HUDEP-2 (cell line): ENCODE data around the gene TRIM33.
"Not testable (repeated sequence)": the region's sequence is repeated elsewhere in the genome, so short reads cannot be mapped to it uniquely, and the experiment has no call there.

Experiments
- DNase-seq, 76 experiments: peaks; one replicate each; lab custom pipeline; 2025; ENCODE audit not compliant: unreplicated experiment in 76 of 76; lab: John Stamatoyannopoulos, UW

The TRIM33 gene

GRCh38 chr1:114468710-114469468, 42.1 kb downstream of the TRIM33 start:
- DNase-seq, result no peak

GRCh38 chr1:114468047-114468446, 43.0 kb downstream of the TRIM33 start:
- DNase-seq, result no peak

- no peak for DNase-seq
These were observed 43.5 kb downstream of the TRIM33 start for GRCh38 chr1:114467491-114467890.

GRCh38 chr1:114466334-114467014, 44.5 kb downstream of the TRIM33 start:
- peak in 1 of 76 experiments; percentile 2 for DNase-seq

GRCh38 chr1:114462963-114463362, 48.0 kb downstream of the TRIM33 start:
- DNase-seq, result no peak

- no peak for DNase-seq
These were observed 48.7 kb downstream of the TRIM33 start for GRCh38 chr1:114462341-114462740.

GRCh38 chr1:114458237-114458777, 52.7 kb downstream of the TRIM33 start:
- no peak for DNase-seq

- no peak for DNase-seq
These were observed 53.2 kb downstream of the TRIM33 start for GRCh38 chr1:114457675-114458236.

GRCh38 chr1:114456586-114456985, 54.4 kb downstream of the TRIM33 start:
- DNase-seq, result no peak

GRCh38 chr1:114455102-114455785, 55.8 kb downstream of the TRIM33 start:
- no peak for DNase-seq

GRCh38 chr1:114454539-114454938, 56.5 kb downstream of the TRIM33 start:
- no peak for DNase-seq

- peak in 1 of 76 experiments; percentile 4 for DNase-seq
These were observed 57.6 kb downstream of the TRIM33 start for GRCh38 chr1:114453361-114453784.

- no peak for DNase-seq
These were observed 62.5 kb downstream of the TRIM33 start for GRCh38 chr1:114448370-114449036.

GRCh38 chr1:114446198-114446597, 64.8 kb downstream of the TRIM33 start:
- no peak for DNase-seq

GRCh38 chr1:114443226-114443625, 67.8 kb downstream of the TRIM33 start:
- DNase-seq, result not testable (repeated sequence)

GRCh38 chr1:114441332-114441731, 69.7 kb downstream of the TRIM33 start:
- no peak for DNase-seq

- DNase-seq, result no peak
These were observed 71.6 kb downstream of the TRIM33 start for GRCh38 chr1:114439369-114439768.

- no peak for DNase-seq
These were observed 73.2 kb downstream of the TRIM33 start for GRCh38 chr1:114437812-114438211.

GRCh38 chr1:114436799-114437198, 74.2 kb downstream of the TRIM33 start:
- DNase-seq, result no peak

GRCh38 chr1:114435088-114435715, 75.8 kb downstream of the TRIM33 start:
- peak in 12 of 76 experiments; percentile 2 to 34 (median 12) for DNase-seq
